Measurements from ENCODE around the gene TMEM178B.

Gene TMEM178B

DNA sequence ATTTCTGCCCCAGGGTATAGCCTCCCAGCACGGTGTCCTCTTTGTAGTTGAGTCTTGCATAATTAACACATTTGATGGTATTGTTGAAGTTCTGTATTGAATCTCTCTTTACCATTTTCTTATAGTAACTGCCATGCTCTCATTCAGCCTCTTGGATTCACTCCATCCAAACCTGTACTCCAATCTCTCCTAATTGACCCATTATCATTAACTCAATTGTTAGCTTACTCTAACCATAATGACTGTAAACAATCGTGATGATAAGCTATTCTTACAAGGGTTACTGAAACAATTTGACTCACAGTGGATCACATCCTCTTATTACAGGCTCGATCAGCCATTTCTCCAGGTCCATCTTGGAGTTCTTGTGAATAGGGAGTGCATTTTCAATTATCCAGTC, 285.4 kb downstream of the TMEM178B start (continued):
- TF ChIP-seq, protein P1, sequence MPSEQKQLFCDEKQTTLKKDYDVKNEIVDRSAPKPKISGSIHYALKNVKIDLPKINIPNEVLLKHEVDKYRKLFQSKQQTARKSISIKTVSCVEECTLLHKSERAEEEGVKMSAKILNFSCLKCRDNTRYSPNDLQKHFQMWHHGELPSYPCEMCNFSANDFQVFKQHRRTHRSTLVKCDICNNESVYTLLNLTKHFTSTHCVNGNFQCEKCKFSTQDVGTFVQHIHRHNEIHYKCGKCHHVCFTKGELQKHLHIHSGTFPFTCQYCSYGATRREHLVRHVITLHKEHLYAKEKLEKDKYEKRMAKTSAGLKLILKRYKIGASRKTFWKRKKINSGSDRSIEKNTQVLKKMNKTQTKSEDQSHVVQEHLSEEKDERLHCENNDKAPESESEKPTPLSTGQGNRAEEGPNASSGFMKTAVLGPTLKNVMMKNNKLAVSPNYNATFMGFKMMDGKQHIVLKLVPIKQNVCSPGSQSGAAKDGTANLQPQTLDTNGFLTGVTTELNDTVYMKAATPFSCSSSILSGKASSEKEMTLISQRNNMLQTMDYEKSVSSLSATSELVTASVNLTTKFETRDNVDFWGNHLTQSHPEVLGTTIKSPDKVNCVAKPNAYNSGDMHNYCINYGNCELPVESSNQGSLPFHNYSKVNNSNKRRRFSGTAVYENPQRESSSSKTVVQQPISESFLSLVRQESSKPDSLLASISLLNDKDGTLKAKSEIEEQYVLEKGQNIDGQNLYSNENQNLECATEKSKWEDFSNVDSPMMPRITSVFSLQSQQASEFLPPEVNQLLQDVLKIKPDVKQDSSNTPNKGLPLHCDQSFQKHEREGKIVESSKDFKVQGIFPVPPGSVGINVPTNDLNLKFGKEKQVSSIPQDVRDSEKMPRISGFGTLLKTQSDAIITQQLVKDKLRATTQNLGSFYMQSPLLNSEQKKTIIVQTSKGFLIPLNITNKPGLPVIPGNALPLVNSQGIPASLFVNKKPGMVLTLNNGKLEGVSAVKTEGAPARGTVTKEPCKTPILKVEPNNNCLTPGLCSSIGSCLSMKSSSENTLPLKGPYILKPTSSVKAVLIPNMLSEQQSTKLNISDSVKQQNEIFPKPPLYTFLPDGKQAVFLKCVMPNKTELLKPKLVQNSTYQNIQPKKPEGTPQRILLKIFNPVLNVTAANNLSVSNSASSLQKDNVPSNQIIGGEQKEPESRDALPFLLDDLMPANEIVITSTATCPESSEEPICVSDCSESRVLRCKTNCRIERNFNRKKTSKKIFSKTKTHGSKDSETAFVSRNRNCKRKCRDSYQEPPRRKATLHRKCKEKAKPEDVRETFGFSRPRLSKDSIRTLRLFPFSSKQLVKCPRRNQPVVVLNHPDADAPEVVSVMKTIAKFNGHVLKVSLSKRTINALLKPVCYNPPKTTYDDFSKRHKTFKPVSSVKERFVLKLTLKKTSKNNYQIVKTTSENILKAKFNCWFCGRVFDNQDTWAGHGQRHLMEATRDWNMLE (tag by site-specific recombination; conservative IDR thresholded peaks at IDR 0.05; ENCODE audit: low read depth): no peak
- TF ChIP-seq ZNF221 (tag by site-specific recombination; IDR thresholded peaks at IDR 0.05; ENCODE audit: borderline replicate concordance) (no peak), ZNF292 (tag by site-specific recombination; IDR thresholded peaks at IDR 0.05; ENCODE audit: borderline replicate concordance, low read depth) (no peak)

DNA sequence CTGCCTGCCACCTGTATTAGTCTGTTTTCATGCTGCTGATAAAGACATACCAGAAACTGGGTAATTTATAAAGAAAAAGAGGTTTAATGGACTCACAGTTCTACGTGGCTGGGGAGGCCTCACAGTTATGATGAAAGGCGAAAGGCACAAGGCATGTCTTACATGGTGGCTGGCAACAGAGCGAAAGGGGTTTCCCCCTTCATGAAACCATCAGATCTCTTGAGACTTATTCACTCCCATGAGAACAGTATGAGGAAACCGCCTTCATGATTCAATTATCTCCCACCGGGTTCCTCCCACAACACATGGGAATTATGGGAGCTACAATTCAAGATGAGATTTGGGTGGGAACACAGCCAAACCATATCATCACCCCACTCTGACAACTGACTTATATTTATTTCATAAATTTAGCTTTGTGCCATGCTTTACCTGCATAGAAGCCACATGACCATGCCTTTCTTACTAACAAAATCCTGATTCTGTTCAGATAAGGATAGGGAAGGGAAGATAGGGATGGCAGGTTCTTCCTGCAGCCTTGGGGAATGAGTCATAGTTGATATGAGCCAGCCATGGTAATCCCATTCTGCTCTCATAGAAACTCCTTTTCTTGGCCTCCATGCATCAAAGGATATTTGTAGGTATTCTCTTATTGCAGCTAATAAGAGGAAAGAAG, 286.0 kb downstream of the TMEM178B start:
- Histone ChIP-seq H3K36me3 (ENCODE audit: control insufficient read depth in 2 of 2, insufficient read depth in 1 of 2, low read length in 2 of 2) (no peaks in the 10 kb centered on the region), H3K4me3 (ENCODE audit: low read depth, low read length) (no peak overlapping the region), H3K27ac (ENCODE audit: extremely low read depth, low read depth, low read length) (no peak overlapping the region), H3K9me3 (ENCODE audit: control insufficient read depth, insufficient read depth, low read depth, low read length) (no peaks in the 10 kb centered on the region), H3K4me1 (ENCODE audit: control insufficient read depth, insufficient read depth, low read length) (no peaks in the 10 kb centered on the region)
- TF ChIP-seq, protein P2, sequence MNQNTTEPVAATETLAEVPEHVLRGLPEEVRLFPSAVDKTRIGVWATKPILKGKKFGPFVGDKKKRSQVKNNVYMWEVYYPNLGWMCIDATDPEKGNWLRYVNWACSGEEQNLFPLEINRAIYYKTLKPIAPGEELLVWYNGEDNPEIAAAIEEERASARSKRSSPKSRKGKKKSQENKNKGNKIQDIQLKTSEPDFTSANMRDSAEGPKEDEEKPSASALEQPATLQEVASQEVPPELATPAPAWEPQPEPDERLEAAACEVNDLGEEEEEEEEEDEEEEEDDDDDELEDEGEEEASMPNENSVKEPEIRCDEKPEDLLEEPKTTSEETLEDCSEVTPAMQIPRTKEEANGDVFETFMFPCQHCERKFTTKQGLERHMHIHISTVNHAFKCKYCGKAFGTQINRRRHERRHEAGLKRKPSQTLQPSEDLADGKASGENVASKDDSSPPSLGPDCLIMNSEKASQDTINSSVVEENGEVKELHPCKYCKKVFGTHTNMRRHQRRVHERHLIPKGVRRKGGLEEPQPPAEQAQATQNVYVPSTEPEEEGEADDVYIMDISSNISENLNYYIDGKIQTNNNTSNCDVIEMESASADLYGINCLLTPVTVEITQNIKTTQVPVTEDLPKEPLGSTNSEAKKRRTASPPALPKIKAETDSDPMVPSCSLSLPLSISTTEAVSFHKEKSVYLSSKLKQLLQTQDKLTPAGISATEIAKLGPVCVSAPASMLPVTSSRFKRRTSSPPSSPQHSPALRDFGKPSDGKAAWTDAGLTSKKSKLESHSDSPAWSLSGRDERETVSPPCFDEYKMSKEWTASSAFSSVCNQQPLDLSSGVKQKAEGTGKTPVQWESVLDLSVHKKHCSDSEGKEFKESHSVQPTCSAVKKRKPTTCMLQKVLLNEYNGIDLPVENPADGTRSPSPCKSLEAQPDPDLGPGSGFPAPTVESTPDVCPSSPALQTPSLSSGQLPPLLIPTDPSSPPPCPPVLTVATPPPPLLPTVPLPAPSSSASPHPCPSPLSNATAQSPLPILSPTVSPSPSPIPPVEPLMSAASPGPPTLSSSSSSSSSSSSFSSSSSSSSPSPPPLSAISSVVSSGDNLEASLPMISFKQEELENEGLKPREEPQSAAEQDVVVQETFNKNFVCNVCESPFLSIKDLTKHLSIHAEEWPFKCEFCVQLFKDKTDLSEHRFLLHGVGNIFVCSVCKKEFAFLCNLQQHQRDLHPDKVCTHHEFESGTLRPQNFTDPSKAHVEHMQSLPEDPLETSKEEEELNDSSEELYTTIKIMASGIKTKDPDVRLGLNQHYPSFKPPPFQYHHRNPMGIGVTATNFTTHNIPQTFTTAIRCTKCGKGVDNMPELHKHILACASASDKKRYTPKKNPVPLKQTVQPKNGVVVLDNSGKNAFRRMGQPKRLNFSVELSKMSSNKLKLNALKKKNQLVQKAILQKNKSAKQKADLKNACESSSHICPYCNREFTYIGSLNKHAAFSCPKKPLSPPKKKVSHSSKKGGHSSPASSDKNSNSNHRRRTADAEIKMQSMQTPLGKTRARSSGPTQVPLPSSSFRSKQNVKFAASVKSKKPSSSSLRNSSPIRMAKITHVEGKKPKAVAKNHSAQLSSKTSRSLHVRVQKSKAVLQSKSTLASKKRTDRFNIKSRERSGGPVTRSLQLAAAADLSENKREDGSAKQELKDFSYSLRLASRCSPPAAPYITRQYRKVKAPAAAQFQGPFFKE (tag by site-specific recombination; IDR thresholded peaks at IDR 0.05; ENCODE audit: borderline replicate concordance): no peak
- TF ChIP-seq ZNF623 (tag by site-specific recombination; IDR thresholded peaks at IDR 0.05) (no peak), SETDB1 (IDR thresholded peaks at IDR 0.05; ENCODE audit: insufficient read length, low read length) (peak; percentile 37)
- CTCF ChIA-PET: interaction anchor here (0.6 kb wide), 1 partner anchor 793 kb away, joined by 5 read pairs; no protein-coding TSS in a partner anchor
- POLR2A ChIA-PET: no interaction called here

DNA sequence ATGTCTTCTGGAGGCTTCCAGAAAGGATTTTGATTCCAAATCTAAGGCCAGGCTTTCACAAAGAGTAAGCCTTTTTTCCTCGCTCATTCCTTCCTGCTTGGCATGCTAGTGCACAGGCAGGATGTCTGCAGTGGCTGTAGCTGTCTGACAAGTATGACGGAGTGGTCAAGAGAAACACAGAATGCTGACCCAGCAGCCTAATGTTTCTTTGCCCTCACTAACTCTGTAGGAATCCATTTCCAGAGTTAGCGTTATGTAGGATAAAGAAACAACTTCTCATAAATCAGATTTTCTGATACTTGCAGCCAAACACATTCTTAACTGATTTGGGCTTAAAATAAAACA, 286.5 kb downstream of the TMEM178B start:
- no peaks in the 10 kb centered on the region for H3K9me3 ChIP-seq (ENCODE audit: control insufficient read depth, insufficient read depth, low read depth, low read length)
- no peaks in the 10 kb centered on the region for H3K4me1 ChIP-seq (ENCODE audit: control insufficient read depth, insufficient read depth, low read length)
- no peak overlapping the region for H3K4me3 ChIP-seq (ENCODE audit: low read depth, low read length)
- H3K36me3 ChIP-seq (ENCODE audit: control insufficient read depth in 2 of 2, insufficient read depth in 1 of 2, low read length in 2 of 2): no peaks in the 10 kb centered on the region
- ChIA-PET POLR2A (no interaction called here), CTCF (interaction anchor here (0.6 kb wide), 1 partner anchor 793 kb away, joined by 5 read pairs; no protein-coding TSS in a partner anchor)
- no peak overlapping the region for H3K27ac ChIP-seq (ENCODE audit: extremely low read depth, low read depth, low read length)
- TF ChIP-seq ZNF266 (tag by site-specific recombination; IDR thresholded peaks at IDR 0.05; ENCODE audit: low read depth): no peak
- TF ChIP-seq SCRT1 (tag by site-specific recombination; IDR thresholded peaks at IDR 0.05; ENCODE audit: borderline replicate concordance): no peak
- TF ChIP-seq, protein P3, sequence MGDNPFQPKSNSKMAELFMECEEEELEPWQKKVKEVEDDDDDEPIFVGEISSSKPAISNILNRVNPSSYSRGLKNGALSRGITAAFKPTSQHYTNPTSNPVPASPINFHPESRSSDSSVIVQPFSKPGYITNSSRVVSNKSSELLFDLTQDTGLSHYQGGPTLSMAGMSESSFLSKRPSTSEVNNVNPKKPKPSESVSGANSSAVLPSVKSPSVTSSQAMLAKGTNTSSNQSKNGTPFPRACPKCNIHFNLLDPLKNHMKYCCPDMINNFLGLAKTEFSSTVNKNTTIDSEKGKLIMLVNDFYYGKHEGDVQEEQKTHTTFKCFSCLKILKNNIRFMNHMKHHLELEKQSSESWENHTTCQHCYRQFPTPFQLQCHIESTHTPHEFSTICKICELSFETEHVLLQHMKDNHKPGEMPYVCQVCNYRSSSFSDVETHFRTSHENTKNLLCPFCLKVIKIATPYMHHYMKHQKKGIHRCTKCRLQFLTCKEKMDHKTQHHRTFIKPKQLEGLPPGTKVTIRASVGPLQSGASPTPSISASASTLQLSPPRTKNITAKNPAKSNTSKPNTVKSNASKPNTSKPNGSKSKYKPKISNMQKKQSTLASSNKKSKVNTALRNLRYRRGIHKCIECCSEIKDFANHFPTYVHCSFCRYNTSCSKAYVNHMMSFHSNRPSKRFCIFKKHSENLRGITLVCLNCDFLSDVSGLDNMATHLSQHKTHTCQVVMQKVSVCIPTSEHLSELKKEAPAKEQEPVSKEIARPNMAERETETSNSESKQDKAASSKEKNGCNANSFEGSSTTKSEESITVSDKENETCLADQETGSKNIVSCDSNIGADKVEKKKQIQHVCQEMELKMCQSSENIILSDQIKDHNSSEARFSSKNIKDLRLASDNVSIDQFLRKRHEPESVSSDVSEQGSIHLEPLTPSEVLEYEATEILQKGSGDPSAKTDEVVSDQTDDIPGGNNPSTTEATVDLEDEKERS (tag by site-specific recombination; IDR thresholded peaks at IDR 0.05): no peak
- TF ChIP-seq, protein P4, sequence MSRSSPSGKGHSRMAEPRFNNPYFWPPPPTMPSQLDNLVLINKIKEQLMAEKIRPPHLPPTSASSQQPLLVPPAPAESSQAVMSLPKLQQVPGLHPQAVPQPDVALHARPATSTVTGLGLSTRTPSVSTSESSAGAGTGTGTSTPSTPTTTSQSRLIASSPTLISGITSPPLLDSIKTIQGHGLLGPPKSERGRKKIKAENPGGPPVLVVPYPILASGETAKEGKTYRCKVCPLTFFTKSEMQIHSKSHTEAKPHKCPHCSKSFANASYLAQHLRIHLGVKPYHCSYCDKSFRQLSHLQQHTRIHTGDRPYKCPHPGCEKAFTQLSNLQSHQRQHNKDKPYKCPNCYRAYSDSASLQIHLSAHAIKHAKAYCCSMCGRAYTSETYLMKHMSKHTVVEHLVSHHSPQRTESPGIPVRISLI (tag by site-specific recombination; IDR thresholded peaks at IDR 0.05): no peak
- TF ChIP-seq, protein P5, sequence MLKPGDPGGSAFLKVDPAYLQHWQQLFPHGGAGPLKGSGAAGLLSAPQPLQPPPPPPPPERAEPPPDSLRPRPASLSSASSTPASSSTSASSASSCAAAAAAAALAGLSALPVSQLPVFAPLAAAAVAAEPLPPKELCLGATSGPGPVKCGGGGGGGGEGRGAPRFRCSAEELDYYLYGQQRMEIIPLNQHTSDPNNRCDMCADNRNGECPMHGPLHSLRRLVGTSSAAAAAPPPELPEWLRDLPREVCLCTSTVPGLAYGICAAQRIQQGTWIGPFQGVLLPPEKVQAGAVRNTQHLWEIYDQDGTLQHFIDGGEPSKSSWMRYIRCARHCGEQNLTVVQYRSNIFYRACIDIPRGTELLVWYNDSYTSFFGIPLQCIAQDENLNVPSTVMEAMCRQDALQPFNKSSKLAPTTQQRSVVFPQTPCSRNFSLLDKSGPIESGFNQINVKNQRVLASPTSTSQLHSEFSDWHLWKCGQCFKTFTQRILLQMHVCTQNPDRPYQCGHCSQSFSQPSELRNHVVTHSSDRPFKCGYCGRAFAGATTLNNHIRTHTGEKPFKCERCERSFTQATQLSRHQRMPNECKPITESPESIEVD (tag by site-specific recombination; IDR thresholded peaks at IDR 0.05): no peak
- TF ChIP-seq ZXDB (tag by site-specific recombination; IDR thresholded peaks at IDR 0.05): no peak
- no peak for TF ChIP-seq ZBTB17 (tag by site-specific recombination; IDR thresholded peaks at IDR 0.05)
